Right lobe of liver (tissue), 6 donors: ENCODE results near the gene TSPAN14. TPM values are rescaled to one million over a fixed set of nuclear protein-coding genes. Genes with fewer than 3 reads are reported as not detected.

Experiments
- ATAC-seq, 4 donors: fragments of 200-7000 bp; cut with Tn5 transposase; one replicate each; pipeline ENCODE4 v1.9.1; 2020; ENCODE audit warnings: mild to moderate bottlenecking in 4 of 4, moderate library complexity in 4 of 4
- DNase-seq, 3 donors: peaks; one replicate each; pipeline ENCODE4 v3.0.0-alpha.2; 2020
- H3K27ac ChIP-seq, 3 donors: fragments of 200-600 bp; one replicate each; pipeline ENCODE4 v1.8.0; 2022
- H3K27me3 ChIP-seq, 2 donors: fragments of 200-600 bp; one replicate each; pipeline ENCODE4 v1.8.0; 2022
- H3K36me3 ChIP-seq, 4 donors: fragments of 200-600 bp; sonication (generic) in 1 of 4; one replicate each; pipeline versions ENCODE4 v1.5.1 to v1.8.0; 2017 to 2022; ENCODE audit warnings: control low read depth in 1 of 4
- H3K4me1 ChIP-seq, 4 donors: fragments of 200-600 bp; sonication (generic) in 1 of 4; one replicate each; pipeline versions ENCODE4 v1.5.1 to v1.8.0; 2017 to 2022; ENCODE audit warnings: control low read depth in 1 of 4
- H3K4me3 ChIP-seq, 3 donors: fragments of 200-600 bp; one replicate each; pipeline ENCODE4 v1.8.0; 2022
- H3K9me3 ChIP-seq, 4 donors: fragments of 200-600 bp; sonication (generic) in 1 of 4; one replicate each; pipeline versions ENCODE4 v1.5.1 to v1.8.0; 2017 to 2022; ENCODE audit warnings: control low read depth in 1 of 4
- POLR2A ChIP-seq: fragments of 450-650 bp; IDR thresholded peaks from one replicate; pipeline ENCODE4 v1.6.1; 2017; ENCODE audit warnings: antibody characterized with exemption, mild to moderate bottlenecking
- WGBS: methylation state at CpG from one replicate; pipeline ENCODE4 v1.1.6; 2018; ENCODE audit warnings: low coverage, low lambda C conversion rate; ENCODE audit not compliant: insufficient coverage; ENCODE audit errors: missing lambda C conversion rate; 5-methylcytosine and 5-hydroxymethylcytosine counted together
- intact Hi-C, 2 donors: fragments of 100-400 bp; cut with DNase I; formaldehyde crosslinking; loops; one replicate each; pipeline versions ENCODE4 v1.11.2 to v1.14.1; 2022
- total RNA-seq, 6 experiments: library from RNA; depleted of rRNA in 2 of 6; stranded (reverse); fragments of >200 nt in 2 of 6; fragmentation: NEBNext Ultra II Directional in 3 of 6; extraction: Animal tissue kit (Norgen Biotek cat#: 25700) in 3 of 6; gene quantifications; one replicate each; pipeline versions ENCODE4 v1.1.0 to v1.2.4, GENCODE V29; 2016 to 2023
- TF ChIP-seq, protein P1 (sequence below), 4 donors: fragments of 200-600 bp in 3 of 4; fragments of 450-650 bp in 1 of 4; IDR thresholded peaks; one replicate each; pipeline versions ENCODE4 v1.5.1 to v1.8.0; 2016 to 2022; ENCODE audit warnings: antibody characterized with exemption in 4 of 4, mild to moderate bottlenecking in 2 of 4
- donor health status: DM: no; HTN: yes; CAD: no.
- donor health status: DM: no; HTN: no; CAD: no.
- donor health status: DM: no; HTN: no; CAD: no.
- donor health status: DM: no; HTN: yes; CAD: no.
- donor health status: DM: no; HTN: yes; CAD: no.

Gene TSPAN14
- total RNA-seq, 6 experiments from 2014 or later: 22.1 to 39.0 (median 28.4) TPM

DNA sequence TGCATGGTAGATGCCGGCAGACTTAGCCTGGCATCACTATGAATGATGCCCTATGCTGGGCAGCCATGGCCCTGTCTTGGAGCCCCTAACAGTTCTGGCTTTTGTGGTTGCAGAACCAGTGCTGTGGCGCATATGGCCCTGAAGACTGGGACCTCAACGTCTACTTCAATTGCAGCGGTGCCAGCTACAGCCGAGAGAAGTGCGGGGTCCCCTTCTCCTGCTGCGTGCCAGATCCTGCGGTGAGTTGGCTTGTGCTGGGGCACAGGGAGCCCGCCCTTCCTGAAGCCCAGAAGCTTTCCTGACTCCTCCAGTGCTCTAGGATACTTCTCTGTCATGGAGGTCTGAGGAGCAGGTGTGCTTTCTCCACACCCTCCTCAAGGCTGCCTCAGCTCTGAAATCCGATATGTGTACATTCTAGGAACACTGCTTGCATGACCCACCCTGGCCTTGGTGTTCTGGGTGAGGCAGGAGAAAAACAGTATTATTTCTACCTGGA lies 58.0 kb downstream of the TSPAN14 start:
- intact Hi-C loops: no loop called here
- no peak for TF ChIP-seq POLR2A
- TF ChIP-seq, protein P1, sequence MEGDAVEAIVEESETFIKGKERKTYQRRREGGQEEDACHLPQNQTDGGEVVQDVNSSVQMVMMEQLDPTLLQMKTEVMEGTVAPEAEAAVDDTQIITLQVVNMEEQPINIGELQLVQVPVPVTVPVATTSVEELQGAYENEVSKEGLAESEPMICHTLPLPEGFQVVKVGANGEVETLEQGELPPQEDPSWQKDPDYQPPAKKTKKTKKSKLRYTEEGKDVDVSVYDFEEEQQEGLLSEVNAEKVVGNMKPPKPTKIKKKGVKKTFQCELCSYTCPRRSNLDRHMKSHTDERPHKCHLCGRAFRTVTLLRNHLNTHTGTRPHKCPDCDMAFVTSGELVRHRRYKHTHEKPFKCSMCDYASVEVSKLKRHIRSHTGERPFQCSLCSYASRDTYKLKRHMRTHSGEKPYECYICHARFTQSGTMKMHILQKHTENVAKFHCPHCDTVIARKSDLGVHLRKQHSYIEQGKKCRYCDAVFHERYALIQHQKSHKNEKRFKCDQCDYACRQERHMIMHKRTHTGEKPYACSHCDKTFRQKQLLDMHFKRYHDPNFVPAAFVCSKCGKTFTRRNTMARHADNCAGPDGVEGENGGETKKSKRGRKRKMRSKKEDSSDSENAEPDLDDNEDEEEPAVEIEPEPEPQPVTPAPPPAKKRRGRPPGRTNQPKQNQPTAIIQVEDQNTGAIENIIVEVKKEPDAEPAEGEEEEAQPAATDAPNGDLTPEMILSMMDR (IDR thresholded peaks at IDR 0.05): no peak
- Histone ChIP-seq H3K27ac (no peak overlapping the region), H3K27me3 (no peaks in the 10 kb centered on the region), H3K36me3 (peaks cover 4 to 80% (median 19%) of the 10 kb centered on the region in 4 donors), H3K4me3 (no peak overlapping the region), H3K4me1 (no peaks in the 10 kb centered on the region), H3K9me3 (no peaks in the 10 kb centered on the region)
- WGBS: 89% methylated on average over 3 of the region's 10 CpGs
- no peak for DNase-seq
- no peak for ATAC-seq

DNA sequence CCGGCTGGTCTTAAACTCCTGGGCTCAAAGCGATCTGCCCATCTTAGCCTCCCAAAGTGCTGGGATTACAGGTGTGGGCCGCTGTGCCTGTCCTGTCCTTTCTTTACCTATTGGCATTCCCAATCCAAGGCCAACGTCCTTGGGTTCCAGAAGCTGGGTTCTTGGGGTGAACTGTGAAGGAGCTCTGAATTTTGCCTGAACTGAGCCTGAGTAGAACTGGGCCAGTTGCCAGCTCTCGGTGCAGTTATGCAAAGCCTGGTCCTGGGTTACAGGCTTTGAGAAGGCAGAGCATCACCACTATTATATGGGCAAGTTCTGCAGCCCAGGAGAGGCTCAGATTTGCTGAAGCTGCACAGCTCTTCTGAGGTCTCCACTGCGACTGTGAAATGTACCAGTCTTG lies 59.0 kb downstream of the TSPAN14 start:
- no peak overlapping the region for H3K4me3 ChIP-seq
- H3K27ac ChIP-seq: no peak overlapping the region
- no peaks in the 10 kb centered on the region for H3K4me1 ChIP-seq
- no peak for DNase-seq
- TF ChIP-seq, protein P1 (IDR thresholded peaks at IDR 0.05): no peak
- TF ChIP-seq POLR2A: no peak
- WGBS: 82% methylated on average over 4 of the region's 6 CpGs
- no peaks in the 10 kb centered on the region for H3K27me3 ChIP-seq
- intact Hi-C loops: no loop called here
- H3K36me3 ChIP-seq: peaks cover 4 to 85% (median 23%) of the 10 kb centered on the region in 4 donors
- no peaks in the 10 kb centered on the region for H3K9me3 ChIP-seq
- ATAC-seq: no peak

- no peak for TF ChIP-seq POLR2A
- TF ChIP-seq, protein P1 (IDR thresholded peaks at IDR 0.05): no peak
- 43% methylated on average over 1 of the region's 5 CpGs for WGBS
- H3K36me3 ChIP-seq: peaks cover 4 to 81% (median 29%) of the 10 kb centered on the region in 4 donors
- no peaks in the 10 kb centered on the region for H3K27me3 ChIP-seq
- no peak overlapping the region for H3K27ac ChIP-seq
- no peak for ATAC-seq
- no peak for DNase-seq
- intact Hi-C loops: no loop called here
- no peaks in the 10 kb centered on the region for H3K4me1 ChIP-seq
- H3K4me3 ChIP-seq: no peak overlapping the region
- H3K9me3 ChIP-seq: no peaks in the 10 kb centered on the region
Observed at GRCh38 chr10:80515511-80515910, 61.4 kb downstream of the TSPAN14 start.

DNA sequence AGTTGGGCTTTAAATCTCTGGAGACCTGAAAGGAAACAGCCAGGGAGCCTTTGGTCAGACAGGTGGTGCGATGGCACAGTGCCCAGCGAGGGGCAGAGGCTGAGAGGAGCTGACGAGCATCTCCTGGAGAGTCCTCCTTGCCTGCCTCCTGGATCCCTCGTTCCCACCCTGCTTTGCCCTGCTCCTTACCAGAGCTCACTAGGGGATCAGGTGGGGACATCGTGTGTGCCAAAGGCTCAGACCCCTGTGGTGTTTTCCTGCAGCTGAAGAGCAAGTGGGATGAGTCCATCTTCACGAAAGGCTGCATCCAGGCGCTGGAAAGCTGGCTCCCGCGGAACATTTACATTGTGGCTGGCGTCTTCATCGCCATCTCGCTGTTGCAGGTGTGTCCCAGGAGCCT lies 61.8 kb downstream of the TSPAN14 start:
- no peak overlapping the region for H3K4me3 ChIP-seq
- TF ChIP-seq, protein P1 (IDR thresholded peaks at IDR 0.05): no peak
- no peak for TF ChIP-seq POLR2A
- WGBS: 74% methylated on average over 5 of the region's 12 CpGs
- no peak overlapping the region for H3K27ac ChIP-seq
- no peaks in the 10 kb centered on the region for H3K27me3 ChIP-seq
- intact Hi-C loops: no loop called here
- DNase-seq (no peak), ATAC-seq (no peak)
- peaks cover 4 to 78% (median 29%) of the 10 kb centered on the region in 4 donors for H3K36me3 ChIP-seq
- no peaks in the 10 kb centered on the region for H3K4me1 ChIP-seq
- H3K9me3 ChIP-seq: no peaks in the 10 kb centered on the region
